ENCODE results near the gene CCDC85A.

- TF ChIP-seq EZH2 (IDR thresholded peaks at IDR 0.05) (no peak), CTCF (IDR thresholded peaks at IDR 0.05) (no peak), EZH2phosphoT487 (IDR thresholded peaks at IDR 0.05) (no peak)
Measured at GRCh38 chr2:56338232-56338631, 154.4 kb downstream of the CCDC85A start.

Data from neural progenitor cell (in vitro differentiated cells).